Ovary (tissue), 3 donors: ENCODE measurements around the gene TMIGD1.

Source experiments
- CTCF ChIP-seq, 3 donors: fragments of 450-650 bp in 2 of 3; fragments of 200-600 bp in 1 of 3; IDR thresholded peaks; one replicate each; pipeline versions ENCODE4 v1.5.1 to v1.8.0; 2016 to 2022; ENCODE audit warnings: antibody characterized with exemption in 3 of 3, mild to moderate bottlenecking in 1 of 3
- EP300 ChIP-seq: sonication (generic); formaldehyde crosslinking; IDR thresholded peaks from one replicate; pipeline ENCODE4 v1.6.1; 2017; ENCODE audit warnings: antibody characterized with exemption
- POLR2A ChIP-seq: fragments of 450-650 bp; IDR thresholded peaks from one replicate; pipeline ENCODE4 v1.6.1; 2017; ENCODE audit warnings: antibody characterized with exemption, mild to moderate bottlenecking, moderate library complexity
- donor health status: DM: no; HTN: no; CAD: no.

- TF ChIP-seq EP300 (no peak), CTCF (IDR thresholded peaks at IDR 0.05) (no peak), POLR2A (no peak)
These were observed 54.7 kb downstream of the TMIGD1 start for GRCh38 chr17:30279156-30279555.
